Gastrocnemius medialis (tissue), 4 donors: ENCODE measurements around the gene TRIM44. TPM values are rescaled to one million over a fixed set of nuclear protein-coding genes. Genes with fewer than 3 reads are reported as not detected.
A peak's percentile ranks its signal among the peaks of the same experiment; 100 is the strongest.

Source experiments
- ATAC-seq, 2 donors: fragments of 150-250 bp; one replicate each; pipeline ENCODE4 v1.9.1; 2016
- DNase-seq, 2 donors: peaks; one replicate each; pipeline ENCODE4 v3.0.0-alpha.2; 2019
- H3K27ac ChIP-seq, 4 donors: fragments of 200-600 bp; sonication (generic); 1 replicate in 1 of 4; 2 replicates in 3 of 4; pipeline ENCODE4 v1.5.1; 2016 to 2018; ENCODE audit warnings: mild to moderate bottlenecking in 2 of 4, moderate library complexity in 1 of 4
- H3K27me3 ChIP-seq, 3 donors: fragments of 200-600 bp; sonication (generic) in 2 of 3; 1 replicate in 1 of 3; 2 replicates in 2 of 3; pipeline versions ENCODE4 v1.5.1 to v1.6.0; 2016 to 2019; ENCODE audit warnings: mild to moderate bottlenecking in 1 of 3, moderate library complexity in 1 of 3
- H3K36me3 ChIP-seq, 2 donors: fragments of 200-600 bp; sonication (generic) in 1 of 2; one replicate each; pipeline ENCODE4 v1.5.1; 2017 to 2018
- H3K4me1 ChIP-seq, 2 donors: fragments of 200-600 bp; sonication (generic) in 1 of 2; one replicate each; pipeline ENCODE4 v1.5.1; 2016 to 2017; ENCODE audit warnings: mild to moderate bottlenecking in 2 of 2
- H3K4me3 ChIP-seq, 4 donors: fragments of 200-600 bp; sonication (generic) in 3 of 4; 1 replicate in 1 of 4; 2 replicates in 3 of 4; pipeline ENCODE4 v1.5.1; 2016 to 2019; ENCODE audit warnings: mild to moderate bottlenecking in 2 of 4
- H3K9me3 ChIP-seq, 3 donors: fragments of 200-600 bp; sonication (generic) in 2 of 3; 1 replicate in 1 of 3; 2 replicates in 2 of 3; pipeline ENCODE4 v1.5.1; 2016 to 2019
- POLR2A ChIP-seq, 2 donors: fragments of 450-650 bp; IDR thresholded peaks; one replicate each; pipeline ENCODE4 v1.6.1; 2017; ENCODE audit warnings: antibody characterized with exemption in 2 of 2, mild to moderate bottlenecking in 2 of 2, moderate library complexity in 2 of 2
- in situ Hi-C, 4 donors: fragments of 200-750 bp; cut with MboI; loops; one replicate each; pipeline versions ENCODE4 v1.15.0 to v1.8.0; 2017; ENCODE audit warnings: low sequenced_read_pairs in 4 of 4
- intact Hi-C: fragments of 100-400 bp; cut with DNase I; formaldehyde crosslinking; loops from one replicate; pipeline ENCODE4 v1.15.1; 2023; ENCODE audit warnings: low total_unique reads
- total RNA-seq, 4 donors: library from RNA; depleted of rRNA; stranded (reverse); fragments of >200 nt; gene quantifications; one replicate each; pipeline versions ENCODE4 v1.1.0 to v1.2.3, GENCODE V29; 2016
- TF ChIP-seq, protein P1 (sequence below), 5 experiments: fragments of 450-650 bp in 3 of 5; fragments of 200-600 bp in 2 of 5; sonication (generic) in 2 of 5; IDR thresholded peaks in 4 of 5; conservative IDR thresholded peaks in 1 of 5; 1 replicate in 4 of 5; 2 replicates in 1 of 5; pipeline ENCODE4 v1.5.1; 2016 to 2019; ENCODE audit warnings: antibody characterized with exemption in 5 of 5, mild to moderate bottlenecking in 3 of 5, moderate library complexity in 3 of 5

Gene TRIM44
- total RNA-seq, 4 donors from 2014 or later: 25.5 to 30.5 (median 26.2) TPM

DNA sequence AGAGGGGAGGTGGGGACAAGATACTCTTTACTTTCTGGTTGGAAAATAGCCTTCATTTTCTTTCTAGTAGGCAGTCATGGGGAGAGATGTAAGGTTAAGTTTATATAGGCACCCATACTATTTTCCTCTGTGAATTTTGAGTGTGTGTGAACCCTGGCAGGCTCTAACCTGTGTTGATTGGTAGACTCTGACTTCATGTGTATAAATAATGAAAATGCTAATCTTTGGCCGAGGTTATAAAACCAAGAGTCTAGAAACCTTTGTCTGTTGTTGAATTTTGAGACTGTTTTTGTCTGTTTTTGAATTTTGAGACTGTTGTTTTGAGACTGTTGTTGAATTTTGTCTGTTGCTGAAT, 14.0 kb downstream of the TRIM44 start:
- TF ChIP-seq, protein P1, sequence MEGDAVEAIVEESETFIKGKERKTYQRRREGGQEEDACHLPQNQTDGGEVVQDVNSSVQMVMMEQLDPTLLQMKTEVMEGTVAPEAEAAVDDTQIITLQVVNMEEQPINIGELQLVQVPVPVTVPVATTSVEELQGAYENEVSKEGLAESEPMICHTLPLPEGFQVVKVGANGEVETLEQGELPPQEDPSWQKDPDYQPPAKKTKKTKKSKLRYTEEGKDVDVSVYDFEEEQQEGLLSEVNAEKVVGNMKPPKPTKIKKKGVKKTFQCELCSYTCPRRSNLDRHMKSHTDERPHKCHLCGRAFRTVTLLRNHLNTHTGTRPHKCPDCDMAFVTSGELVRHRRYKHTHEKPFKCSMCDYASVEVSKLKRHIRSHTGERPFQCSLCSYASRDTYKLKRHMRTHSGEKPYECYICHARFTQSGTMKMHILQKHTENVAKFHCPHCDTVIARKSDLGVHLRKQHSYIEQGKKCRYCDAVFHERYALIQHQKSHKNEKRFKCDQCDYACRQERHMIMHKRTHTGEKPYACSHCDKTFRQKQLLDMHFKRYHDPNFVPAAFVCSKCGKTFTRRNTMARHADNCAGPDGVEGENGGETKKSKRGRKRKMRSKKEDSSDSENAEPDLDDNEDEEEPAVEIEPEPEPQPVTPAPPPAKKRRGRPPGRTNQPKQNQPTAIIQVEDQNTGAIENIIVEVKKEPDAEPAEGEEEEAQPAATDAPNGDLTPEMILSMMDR (IDR thresholded peaks at IDR 0.05 in 4 of 5, conservative IDR thresholded peaks at IDR 0.05 in 1 of 5): no peak
- TF ChIP-seq POLR2A (IDR thresholded peaks at IDR 0.05): no peak
- H3K27ac ChIP-seq: peak overlapping the region; percentile 56 to 81 (median 66)
- in situ Hi-C loops (no loop called here), intact Hi-C loops (loop anchor here (2.0 kb wide), 1 partner anchor 14 kb away; the partner anchor contains the start of gene TRIM44)
- DNase-seq (no peak), ATAC-seq (no peak)
- peaks cover 67 to 75% of the 10 kb centered on the region in 2 donors for H3K4me1 ChIP-seq
- no peaks in the 10 kb centered on the region for H3K36me3 ChIP-seq
- no peaks in the 10 kb centered on the region for H3K27me3 ChIP-seq
- H3K9me3 ChIP-seq: no peaks in the 10 kb centered on the region
- H3K4me3 ChIP-seq: peak overlapping the region in 1 of 4 donors; percentile 11

DNA sequence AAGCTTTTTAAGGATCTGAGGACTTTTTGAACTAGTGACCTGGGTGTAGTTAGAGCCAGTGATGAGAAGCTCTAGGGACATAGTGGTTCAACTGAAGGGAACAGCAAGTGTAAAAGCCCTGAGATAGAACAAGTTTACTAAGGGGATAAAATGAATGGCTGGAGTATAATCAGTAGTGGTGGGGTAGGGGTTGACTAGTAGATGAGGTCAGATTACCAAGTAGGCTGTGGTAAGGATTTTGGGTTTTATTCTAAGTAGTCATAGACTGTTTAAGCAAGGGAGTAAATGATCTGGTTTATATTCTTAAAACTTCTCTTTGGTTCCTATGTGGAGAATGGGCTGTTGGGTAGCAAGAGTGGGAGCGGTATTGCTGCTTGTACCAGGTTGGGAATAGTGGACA, 15.3 kb downstream of the TRIM44 start:
- Histone ChIP-seq H3K9me3 (no peaks in the 10 kb centered on the region), H3K4me1 (peaks cover 66 to 75% of the 10 kb centered on the region in 2 donors), H3K27ac (peak overlapping the region in 1 of 4 donors; percentile 4), H3K4me3 (no peak overlapping the region), H3K36me3 (no peaks in the 10 kb centered on the region), H3K27me3 (no peaks in the 10 kb centered on the region)
- no peak for DNase-seq
- in situ Hi-C loops (no loop called here), intact Hi-C loops (loop anchor here (2.0 kb wide), 1 partner anchor 15 kb away; the partner anchor contains the start of gene TRIM44)
- ATAC-seq: no peak
- TF ChIP-seq, protein P1 (IDR thresholded peaks at IDR 0.05 in 4 of 5, conservative IDR thresholded peaks at IDR 0.05 in 1 of 5): no peak
- no peak for TF ChIP-seq POLR2A (IDR thresholded peaks at IDR 0.05)

DNA sequence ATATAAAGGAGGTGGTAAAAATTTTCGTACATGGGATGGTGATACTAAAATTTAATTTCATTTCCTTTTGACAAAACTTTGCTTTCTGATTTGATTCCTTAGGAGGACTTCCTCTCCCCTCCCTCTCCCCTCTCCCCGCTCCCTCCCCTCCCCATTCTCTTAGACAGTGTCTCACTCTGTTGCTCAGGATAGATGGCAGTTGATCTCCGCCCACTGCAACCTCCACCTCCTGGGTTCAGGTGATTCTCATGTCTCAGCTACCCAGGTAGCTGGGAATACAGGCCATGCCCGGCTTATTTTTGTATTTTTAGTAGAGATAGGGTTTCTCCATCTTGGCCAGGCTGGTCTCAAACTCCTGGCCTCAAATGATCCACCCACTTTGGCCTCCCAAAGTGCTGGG, 15.9 kb downstream of the TRIM44 start:
- in situ Hi-C loops (no loop called here), intact Hi-C loops (no loop called here)
- no peak for TF ChIP-seq POLR2A (IDR thresholded peaks at IDR 0.05)
- TF ChIP-seq, protein P1 (IDR thresholded peaks at IDR 0.05 in 4 of 5, conservative IDR thresholded peaks at IDR 0.05 in 1 of 5): no peak
- Histone ChIP-seq H3K36me3 (no peaks in the 10 kb centered on the region), H3K4me1 (peaks cover 66 to 75% of the 10 kb centered on the region in 2 donors), H3K4me3 (no peak overlapping the region), H3K27ac (peak overlapping the region in 1 of 4 donors; percentile 1), H3K27me3 (no peaks in the 10 kb centered on the region), H3K9me3 (no peaks in the 10 kb centered on the region)
- ATAC-seq: no peak
- DNase-seq: no peak

DNA sequence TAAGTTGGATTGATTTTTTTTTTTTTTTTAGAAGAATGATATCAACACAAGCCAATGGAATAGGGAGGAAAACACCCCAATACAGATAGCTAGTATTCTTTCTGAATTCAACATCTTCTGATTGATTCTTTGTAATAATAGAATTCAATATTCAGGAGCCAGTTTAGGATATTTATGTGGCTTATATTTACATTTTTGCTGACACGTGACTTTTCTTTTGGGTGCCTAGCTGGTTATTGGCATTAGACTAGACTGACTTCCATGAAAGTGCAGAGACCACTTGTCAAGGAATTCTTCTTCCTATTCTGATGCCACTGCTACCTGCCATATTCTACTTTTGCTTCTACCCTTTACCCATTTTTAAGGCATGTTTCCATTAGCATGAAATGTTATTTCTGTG, 16.4 kb downstream of the TRIM44 start:
- H3K4me3 ChIP-seq: no peak overlapping the region
- DNase-seq: no peak
- H3K4me1 ChIP-seq: peaks cover 66 to 75% of the 10 kb centered on the region in 2 donors
- no peak for TF ChIP-seq POLR2A (IDR thresholded peaks at IDR 0.05)
- TF ChIP-seq, protein P1 (IDR thresholded peaks at IDR 0.05 in 4 of 5, conservative IDR thresholded peaks at IDR 0.05 in 1 of 5): no peak
- no peaks in the 10 kb centered on the region for H3K36me3 ChIP-seq
- H3K9me3 ChIP-seq: no peaks in the 10 kb centered on the region
- ATAC-seq: no peak
- in situ Hi-C loops (no loop called here), intact Hi-C loops (no loop called here)
- H3K27me3 ChIP-seq: no peaks in the 10 kb centered on the region
- no peak overlapping the region for H3K27ac ChIP-seq

DNA sequence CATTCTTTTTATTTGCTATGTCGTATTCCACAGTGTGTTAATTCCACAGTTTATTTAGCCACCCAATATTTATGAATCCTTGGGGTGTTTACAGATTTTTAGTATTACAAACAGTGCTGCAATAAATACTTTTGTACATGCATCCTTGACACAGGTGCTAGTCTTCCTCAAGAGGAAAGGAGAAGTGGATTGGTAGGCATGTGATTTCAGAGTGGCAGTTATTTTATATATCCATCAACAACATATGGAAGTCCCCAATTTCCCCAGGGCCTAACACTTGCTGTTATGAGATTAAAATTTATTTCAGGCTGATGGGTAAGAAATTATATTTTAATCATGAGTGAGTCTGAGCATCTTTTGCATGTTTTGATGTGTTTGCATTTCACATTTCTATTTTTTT, 17.9 kb downstream of the TRIM44 start:
- Histone ChIP-seq H3K4me3 (no peak overlapping the region), H3K36me3 (no peaks in the 10 kb centered on the region), H3K27ac (no peak overlapping the region), H3K27me3 (no peaks in the 10 kb centered on the region), H3K4me1 (peaks cover 58 to 62% of the 10 kb centered on the region in 2 donors), H3K9me3 (no peaks in the 10 kb centered on the region)
- no peak for DNase-seq
- no peak for ATAC-seq
- intact Hi-C loops (no loop called here), in situ Hi-C loops (no loop called here)
- TF ChIP-seq POLR2A (IDR thresholded peaks at IDR 0.05): no peak
- TF ChIP-seq, protein P1 (IDR thresholded peaks at IDR 0.05 in 4 of 5, conservative IDR thresholded peaks at IDR 0.05 in 1 of 5): no peak
